Retina (tissue), 1 donor: ENCODE measurements around the gene BIRC7.

Source experiments
- DNase-seq: peaks from one replicate; pipeline ENCODE4 v3.0.0-alpha.2; 2016

BIRC7 gene

GRCh38 chr20:63268671-63269439, 33.1 kb downstream of the BIRC7 start:
- no peak for DNase-seq

- no peak for DNase-seq
Observed at GRCh38 chr20:63269724-63270123, 34.0 kb downstream of the BIRC7 start.

GRCh38 chr20:63270606-63271325, 35.1 kb downstream of the BIRC7 start:
- no peak for DNase-seq

- DNase-seq, result peak; percentile 94
Observed at GRCh38 chr20:63272105-63273058, 36.7 kb downstream of the BIRC7 start, which contains the start of gene ARFGAP1. Gene ARFGAP1 (plus strand): TSS chr20:63272813. CDS start chr20:63275581, 2,768 bp downstream.

GRCh38 chr20:63273059-63273579, 37.4 kb downstream of the BIRC7 start:
- no peak for DNase-seq

- DNase-seq, result no peak
Observed at GRCh38 chr20:63273635-63274380, 38.1 kb downstream of the BIRC7 start.

GRCh38 chr20:63274381-63275228, 38.9 kb downstream of the BIRC7 start:
- no peak for DNase-seq

- DNase-seq, result no peak
Observed at GRCh38 chr20:63275825-63276224, 40.1 kb downstream of the BIRC7 start.

GRCh38 chr20:63276956-63277355, 41.3 kb downstream of the BIRC7 start:
- DNase-seq, result no peak

GRCh38 chr20:63277466-63278272, 42.0 kb downstream of the BIRC7 start:
- DNase-seq, result no peak

- DNase-seq, result no peak
Observed at GRCh38 chr20:63278661-63279060, 43.0 kb downstream of the BIRC7 start.

GRCh38 chr20:63279931-63280330, 44.2 kb downstream of the BIRC7 start:
- DNase-seq, result no peak

GRCh38 chr20:63280371-63280770, 44.7 kb downstream of the BIRC7 start:
- no peak for DNase-seq

GRCh38 chr20:63280929-63281545, 45.3 kb downstream of the BIRC7 start:
- no peak for DNase-seq

- DNase-seq, result no peak
Observed at GRCh38 chr20:63281742-63282665, 46.3 kb downstream of the BIRC7 start.

GRCh38 chr20:63282946-63283345, 47.2 kb downstream of the BIRC7 start:
- DNase-seq, result no peak

GRCh38 chr20:63283397-63284082, 47.8 kb downstream of the BIRC7 start:
- DNase-seq, result no peak

GRCh38 chr20:63284083-63284440, 48.4 kb downstream of the BIRC7 start:
- no peak for DNase-seq
